ENCODE data around the gene CCNQ.

CCNQ gene

GRCh38 chrX:153595859-153596857, 2.8 kb downstream of the CCNQ start:
- FAIRE-seq: no peak

GRCh38 chrX:153595387-153595786, 3.6 kb downstream of the CCNQ start:
- FAIRE-seq: no peak

GRCh38 chrX:153593811-153594500, 5.0 kb downstream of the CCNQ start:
- no peak for FAIRE-seq

- no peak for FAIRE-seq
Measured at GRCh38 chrX:153592966-153593688, 5.8 kb downstream of the CCNQ start.

GRCh38 chrX:153592091-153592833, 6.7 kb downstream of the CCNQ start:
- FAIRE-seq: no peak

- no peak for FAIRE-seq
Measured at GRCh38 chrX:153590961-153591956, 7.7 kb downstream of the CCNQ start.

- no peak for FAIRE-seq
Measured at GRCh38 chrX:153588782-153589446, 10.0 kb downstream of the CCNQ start.

GRCh38 chrX:153588021-153588781, 10.7 kb downstream of the CCNQ start:
- FAIRE-seq: no peak

- no peak for FAIRE-seq
Measured at GRCh38 chrX:153587342-153587741, 11.6 kb downstream of the CCNQ start.

GRCh38 chrX:153585827-153586226, 13.1 kb downstream of the CCNQ start:
- FAIRE-seq: no peak

GRCh38 chrX:153583433-153583832, 15.5 kb downstream of the CCNQ start:
- no peak for FAIRE-seq

GRCh38 chrX:153582896-153583295, 16.0 kb downstream of the CCNQ start:
- no peak for FAIRE-seq

- FAIRE-seq: no peak
Measured at GRCh38 chrX:153580700-153581386, 18.1 kb downstream of the CCNQ start.

- no peak for FAIRE-seq
Measured at GRCh38 chrX:153578889-153579288, 20.1 kb downstream of the CCNQ start.

- FAIRE-seq: no peak
Measured at GRCh38 chrX:153578200-153578835, 20.6 kb downstream of the CCNQ start.

- no peak for FAIRE-seq
Measured at GRCh38 chrX:153576961-153577360, 22.0 kb downstream of the CCNQ start.

- FAIRE-seq: no peak
Measured at GRCh38 chrX:153576239-153576870, 22.6 kb downstream of the CCNQ start.

- FAIRE-seq: no peak
Measured at GRCh38 chrX:153573984-153574383, 25.0 kb downstream of the CCNQ start.
